ENCODE measurements around the gene IL1R1.

GRCh38 chr2:102184568-102184967 lies 42.0 kb downstream of the IL1R1 start:
- no peak for TF ChIP-seq CTCF (IDR thresholded peaks at IDR 0.05)
- TF ChIP-seq POLR2A (IDR thresholded peaks at IDR 0.05): no peak
- no peak for TF ChIP-seq POLR2AphosphoS5 (IDR thresholded peaks at IDR 0.05)

Measured in prostate gland (tissue), 2 donors.